ENCODE results near the gene GIPC1. TPM values are rescaled to one million over a fixed set of nuclear protein-coding genes. Genes with fewer than 3 reads are reported as not detected.

Gene GIPC1
- polyA plus RNA-seq, 1 donor, result 41.1 TPM

DNA sequence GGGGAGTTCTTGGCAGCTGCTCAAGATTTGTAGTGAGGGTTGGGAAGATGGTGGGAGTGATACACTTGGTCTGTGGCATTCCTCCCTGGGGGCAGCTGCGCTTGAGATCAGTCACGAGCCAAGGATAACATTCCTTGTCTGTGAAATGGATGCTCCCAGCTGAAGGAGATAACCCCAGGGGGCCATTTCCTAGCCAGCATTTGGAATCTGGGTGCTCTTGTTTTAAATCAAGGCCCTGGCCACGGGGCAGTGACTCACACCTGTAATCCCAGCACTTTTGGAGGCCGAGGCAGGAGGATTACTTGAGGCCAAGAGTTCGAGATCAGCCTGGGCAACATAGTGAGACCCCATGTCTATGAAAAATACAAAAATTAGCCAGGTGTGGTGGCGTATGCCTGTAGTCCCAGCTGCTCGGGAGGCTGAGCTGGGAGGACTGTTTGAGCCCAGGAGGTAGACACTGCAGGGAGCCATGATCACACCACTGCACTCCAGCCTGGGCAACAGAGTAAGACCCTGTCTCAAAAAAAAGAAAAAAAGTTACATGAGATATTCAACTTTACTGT, 58.3 kb downstream of the GIPC1 start:
- DNase-seq (ENCODE audit: low read depth), result no peak

DNA sequence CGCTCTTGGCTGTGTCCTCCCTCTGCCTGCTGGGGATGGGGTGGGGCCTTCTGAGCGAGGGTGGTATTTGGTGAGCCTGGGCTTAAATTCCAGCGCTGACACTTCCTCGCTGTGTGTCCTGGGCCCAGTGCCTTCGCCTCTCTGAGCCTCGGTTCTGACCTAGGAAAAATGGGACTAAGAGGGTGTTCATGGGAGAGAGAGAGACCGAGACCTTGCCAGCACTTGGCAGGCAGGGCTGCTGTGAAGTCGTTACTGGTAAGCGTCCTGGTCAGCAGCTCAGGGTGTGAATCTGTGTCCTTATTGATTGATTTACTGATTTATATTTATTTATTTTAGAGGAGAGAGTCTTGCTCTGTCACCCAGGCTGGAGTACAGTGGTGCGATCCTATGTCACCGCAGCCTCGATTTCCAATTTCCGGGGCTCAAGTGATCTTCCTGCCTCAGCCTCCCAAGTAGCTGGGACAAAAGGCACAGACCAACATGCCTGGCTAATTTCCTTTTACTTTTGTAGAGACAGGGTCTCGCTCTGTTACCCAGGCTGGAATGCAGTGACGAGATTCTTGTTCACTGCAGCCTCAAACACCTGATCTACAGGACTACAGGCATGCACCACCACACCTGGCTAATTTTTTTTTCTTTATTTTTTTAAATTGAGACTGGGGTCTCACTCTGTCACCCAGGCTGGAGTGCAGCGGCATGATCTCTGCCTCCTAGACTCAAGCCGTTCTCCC, 60.4 kb downstream of the GIPC1 start:
- DNase-seq (ENCODE audit: low read depth), result no peak

DNA sequence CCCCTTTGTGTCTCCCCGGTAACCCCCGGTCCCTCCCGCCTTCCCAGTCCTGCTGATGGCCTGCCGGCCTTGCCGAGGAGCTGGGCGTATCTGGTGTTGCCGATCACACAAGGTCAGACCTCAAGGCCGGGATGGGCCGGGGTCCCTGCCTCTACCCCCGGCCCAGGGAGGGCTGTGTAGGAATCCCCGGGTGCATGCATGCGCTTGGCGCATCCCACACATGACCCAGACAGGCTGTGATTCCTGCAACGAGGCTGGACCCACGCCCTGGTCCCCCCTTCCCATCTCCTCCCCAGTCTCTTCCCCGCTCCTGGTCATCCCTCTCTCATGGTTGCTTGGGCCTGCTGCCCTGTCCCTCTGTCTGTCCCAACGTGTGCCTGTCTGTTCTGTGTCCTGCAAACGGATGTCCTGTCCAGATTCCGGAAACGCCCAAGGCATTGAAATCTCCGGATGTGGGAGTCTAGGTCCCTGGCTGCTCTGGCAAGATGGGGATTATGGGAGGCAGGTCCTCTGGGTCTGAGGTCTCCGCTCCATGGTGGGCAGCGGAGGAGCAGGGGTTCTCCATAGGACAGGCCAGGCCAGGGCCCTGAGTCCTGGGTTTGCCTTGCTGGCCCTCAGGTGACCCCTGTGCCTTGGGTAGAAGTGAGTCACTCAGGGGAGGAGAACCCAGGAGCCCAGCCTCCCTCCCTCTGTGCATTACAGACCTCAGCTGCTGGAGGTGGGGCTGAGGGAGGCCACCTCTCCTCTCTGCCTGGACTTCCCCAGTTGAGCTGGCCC, 61.2 kb downstream of the GIPC1 start:
- DNase-seq (ENCODE audit: low read depth), result no peak

DNA sequence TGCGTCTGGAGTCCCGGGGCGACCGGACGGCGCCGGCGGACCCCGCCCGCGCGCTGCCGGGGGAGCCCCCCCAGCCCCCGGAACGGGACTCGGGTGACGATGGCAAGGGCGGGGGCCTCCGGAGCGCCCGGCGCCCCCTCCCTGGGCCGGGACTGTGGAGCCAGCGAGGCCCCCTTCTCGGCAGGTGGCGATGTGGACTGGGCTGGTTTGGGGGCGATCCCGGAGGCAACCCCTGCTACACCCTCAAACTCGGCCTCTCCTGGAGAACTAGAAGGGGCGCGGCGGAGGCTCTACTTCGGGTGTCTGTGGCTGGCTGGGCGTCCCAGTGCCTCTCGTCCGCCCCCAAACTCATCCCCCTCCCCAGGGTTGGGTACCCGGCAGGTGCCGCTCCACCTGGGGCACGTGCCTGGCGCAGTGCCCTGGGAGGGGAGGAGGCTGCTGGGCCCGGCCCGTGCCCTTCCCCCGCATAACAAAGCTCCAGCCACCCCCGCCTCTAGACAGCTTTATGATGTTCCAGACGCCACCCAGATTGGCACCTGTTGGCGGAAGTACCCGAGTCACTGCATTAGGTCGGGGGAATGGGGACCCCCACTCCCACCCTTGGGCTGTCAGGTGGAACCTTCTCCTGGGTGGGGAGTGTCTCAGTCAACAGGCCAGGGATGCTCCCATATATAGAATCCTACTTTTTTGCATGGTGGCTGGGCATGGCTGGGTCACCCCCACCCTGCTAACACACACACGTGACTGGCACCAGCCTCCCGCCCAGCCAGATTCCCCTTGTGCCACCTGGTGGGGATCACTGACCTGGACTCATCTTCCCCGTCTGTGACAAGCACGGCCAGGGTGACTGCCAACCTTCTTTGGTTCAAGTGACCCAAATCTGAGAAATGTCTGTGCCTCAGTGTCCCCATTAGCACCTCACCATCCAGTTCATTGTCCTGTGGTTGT, 62.1 kb downstream of the GIPC1 start:
- DNase-seq (ENCODE audit: low read depth), result no peak

DNA sequence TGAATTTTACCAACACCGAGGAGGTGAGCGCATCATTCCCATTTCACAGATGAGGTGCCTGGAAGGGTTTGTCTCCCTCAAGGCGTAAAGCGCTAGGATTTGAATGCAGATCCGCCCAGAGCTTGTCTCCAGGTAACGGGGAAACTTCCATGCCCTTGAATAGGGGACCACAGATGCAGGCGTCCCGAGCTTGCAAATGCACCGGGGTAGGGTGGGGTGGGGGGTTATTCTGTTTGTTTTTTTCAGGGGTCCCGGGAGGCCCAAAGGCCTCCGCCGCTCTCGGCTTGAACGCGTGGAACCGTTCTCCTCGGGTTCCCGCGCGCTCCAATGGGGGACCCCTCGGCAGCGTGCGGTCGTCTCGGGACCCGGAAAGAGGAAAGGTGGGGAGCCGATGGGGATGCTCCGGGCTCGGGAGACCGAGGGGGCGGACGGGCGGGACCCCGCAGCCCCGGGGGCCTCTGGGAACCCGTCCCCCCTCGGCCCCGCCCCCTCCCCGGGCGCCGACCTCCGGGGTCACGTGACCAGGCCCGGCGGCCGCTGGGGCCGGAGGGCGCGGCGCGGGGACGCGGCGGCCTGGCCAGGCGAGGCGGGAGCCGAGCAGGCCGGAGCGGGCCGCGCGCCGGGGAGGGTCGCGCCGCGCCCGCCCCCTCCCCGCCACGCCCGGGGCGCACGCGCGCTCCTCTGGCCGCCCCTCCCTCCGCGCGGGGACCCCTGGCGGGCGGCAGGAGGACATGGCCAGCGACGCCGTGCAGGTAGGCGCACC, 63.0 kb downstream of the GIPC1 start, which contains the start of gene PKN1:
Gene PKN1, plus strand, starts transcription at position 516 of the 763 bp plus-strand sequence. Its CDS starts 216 bp downstream, at position 732.
- no peak for DNase-seq (ENCODE audit: low read depth)

DNA sequence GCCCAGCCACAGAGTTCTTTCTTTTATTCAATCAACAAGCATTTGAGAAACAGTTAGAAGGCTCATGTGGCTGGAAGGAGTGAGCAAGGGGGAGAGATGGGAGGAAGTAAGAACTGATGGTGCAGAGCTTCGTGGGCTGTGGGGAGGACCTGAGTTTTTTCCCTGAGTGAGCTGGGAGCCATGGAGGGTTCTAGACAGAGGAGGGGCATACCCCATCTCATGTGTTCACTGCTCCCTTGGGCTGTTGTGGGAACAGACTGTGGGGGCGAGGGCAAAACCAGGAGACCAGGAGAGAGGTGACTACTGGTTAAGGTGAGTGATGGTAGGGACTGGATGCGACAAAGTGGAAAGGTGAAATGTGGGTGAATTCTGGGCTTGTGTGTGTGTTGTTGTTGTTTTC, 65.2 kb downstream of the GIPC1 start:
- DNase-seq (ENCODE audit: low read depth), result no peak

DNA sequence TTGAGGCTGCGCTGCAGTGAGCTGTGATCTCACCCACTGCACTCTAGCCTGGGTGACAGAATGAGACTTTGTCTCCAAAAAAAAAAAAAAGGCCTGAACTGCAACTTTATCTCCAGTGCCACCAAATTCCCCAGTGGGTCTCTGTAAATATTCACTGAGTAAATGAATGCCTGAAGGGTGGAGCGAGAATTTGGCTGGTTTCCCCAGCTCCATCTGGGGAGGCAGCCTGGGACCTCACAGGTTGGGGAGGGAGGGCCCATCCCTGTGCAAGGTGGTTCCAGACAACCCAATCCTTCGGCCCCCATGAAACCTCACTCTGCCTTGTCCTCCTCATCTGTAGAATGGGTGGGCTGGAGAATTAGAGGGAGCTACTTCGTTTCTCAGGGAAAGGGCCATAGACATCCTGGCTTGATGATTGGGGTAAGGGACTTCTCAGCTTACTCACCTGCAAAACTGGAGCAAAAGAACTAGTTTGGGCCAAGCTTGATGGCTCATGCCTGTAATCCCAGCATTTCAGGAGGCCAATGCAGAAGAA, 67.0 kb downstream of the GIPC1 start:
- no peak for DNase-seq (ENCODE audit: low read depth)

Other genes with a start within 250 kb of the GIPC1 start
- gene ADGRE5, start 114.7 kb downstream of the GIPC1 start, polyA plus RNA-seq (ENCODE audit: insufficient read length), result 58.2 TPM
- 41.3 TPM for gene DDX39A, start 76.8 kb downstream of the GIPC1 start, polyA plus RNA-seq (ENCODE audit: insufficient read length)
- 65.8 TPM for gene PKN1, start 62.8 kb downstream of the GIPC1 start, polyA plus RNA-seq (ENCODE audit: insufficient read length)
- gene PTGER1, start 20.8 kb downstream of the GIPC1 start, polyA plus RNA-seq (ENCODE audit: insufficient read length), result not detected
- gene DNAJB1, start 22.3 kb upstream of the GIPC1 start, polyA plus RNA-seq (ENCODE audit: insufficient read length), result 85.5 TPM
- gene TECR, start 33.5 kb upstream of the GIPC1 start, polyA plus RNA-seq (ENCODE audit: insufficient read length), result 119 TPM
- gene NDUFB7, start 75.9 kb upstream of the GIPC1 start, polyA plus RNA-seq (ENCODE audit: insufficient read length), result 132 TPM
- gene CLEC17A, start 87.0 kb upstream of the GIPC1 start, polyA plus RNA-seq (ENCODE audit: insufficient read length), result not detected
- not detected for gene ADGRE3, start 178.7 kb upstream of the GIPC1 start, polyA plus RNA-seq (ENCODE audit: insufficient read length)
- gene ZNF333, start 193.9 kb upstream of the GIPC1 start, polyA plus RNA-seq (ENCODE audit: insufficient read length), result 22.0 TPM

All from forelimb muscle (tissue), 1 donor.